T-helper 2 cell (primary cell): Measurements from ENCODE around the gene DISP2.

Source experiments
- DNase-seq, 5 experiments: peaks; one replicate each; pipeline versions ENCODE4 v3.0.0 to v3.0.0-alpha.2; 2012 to 2022

The DISP2 gene

GRCh38 chr15:40389824-40390595 is 32.0 kb downstream of the DISP2 start:
- no peak for DNase-seq

DNA sequence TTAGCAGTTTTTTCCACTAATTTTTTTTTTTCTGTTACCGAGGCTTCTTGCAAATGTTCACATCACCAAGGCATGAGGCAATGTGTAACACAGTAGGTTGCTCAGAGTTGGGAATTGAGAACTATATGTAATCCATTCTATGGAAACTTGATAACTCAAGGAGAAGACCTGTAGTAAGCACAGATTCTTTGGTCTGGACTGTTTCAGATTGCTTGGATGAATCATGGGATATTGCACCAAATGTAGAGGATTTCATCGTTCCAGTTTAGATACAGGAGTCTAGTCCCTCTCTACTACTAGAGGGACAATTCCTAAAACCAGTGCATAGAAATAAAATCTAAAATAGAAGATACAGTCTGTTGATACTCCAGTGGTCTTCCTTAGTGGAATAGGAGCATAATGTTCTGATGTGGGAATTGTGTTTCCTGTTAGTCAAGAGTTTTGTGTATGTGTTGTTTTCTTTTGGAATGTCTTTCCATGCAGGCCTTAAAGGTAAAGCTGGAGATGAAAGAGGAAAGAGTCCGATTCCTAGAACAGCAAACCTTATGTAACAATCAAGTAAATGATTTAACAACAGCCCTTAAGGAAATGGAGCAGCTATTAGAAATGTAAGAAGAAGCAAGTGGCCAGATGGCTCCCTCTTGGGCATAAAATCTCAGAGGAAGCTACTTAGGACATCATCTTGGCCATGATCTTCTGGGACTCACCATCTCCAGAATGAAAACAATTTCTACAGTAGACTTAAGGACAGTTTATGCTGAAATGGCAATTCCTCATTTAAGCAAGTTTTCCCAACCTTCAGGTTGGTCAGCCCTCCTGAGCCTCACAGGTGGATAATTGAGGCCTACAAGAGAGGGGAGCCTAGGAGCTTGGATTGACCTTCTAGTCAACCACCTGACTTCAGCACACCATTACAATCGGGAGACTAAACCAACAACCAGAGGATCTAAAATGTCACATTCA is 35.2 kb downstream of the DISP2 start:
- DNase-seq, result no peak

- no peak for DNase-seq
Measured at GRCh38 chr15:40397688-40398412, 39.8 kb downstream of the DISP2 start.

DNA sequence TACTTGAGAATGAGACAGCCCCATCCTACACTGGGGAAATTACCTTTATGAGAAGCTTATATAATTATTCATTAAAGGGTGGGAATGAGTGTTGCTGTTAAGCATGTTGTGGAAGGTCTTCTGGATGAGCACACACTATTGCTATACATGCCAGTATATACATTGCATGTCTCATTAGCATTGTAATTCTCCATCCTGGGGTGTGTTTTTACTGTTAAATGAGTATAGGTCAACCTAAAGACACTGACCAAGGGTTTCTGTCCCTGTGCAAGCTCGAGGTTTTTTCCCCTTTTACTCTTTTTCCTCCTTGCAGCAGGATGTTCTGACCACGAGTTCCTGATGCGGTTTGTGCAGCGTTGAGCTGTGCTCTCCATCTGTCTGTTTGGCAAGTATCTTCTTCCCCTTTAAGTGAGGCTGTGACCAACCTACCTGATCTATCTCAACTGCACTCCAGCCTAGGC is 40.4 kb downstream of the DISP2 start:
- peak in 1 of 5 experiments; percentile 63 for DNase-seq

- DNase-seq, result no peak
Measured at GRCh38 chr15:40399370-40399769, 41.4 kb downstream of the DISP2 start.

DNA sequence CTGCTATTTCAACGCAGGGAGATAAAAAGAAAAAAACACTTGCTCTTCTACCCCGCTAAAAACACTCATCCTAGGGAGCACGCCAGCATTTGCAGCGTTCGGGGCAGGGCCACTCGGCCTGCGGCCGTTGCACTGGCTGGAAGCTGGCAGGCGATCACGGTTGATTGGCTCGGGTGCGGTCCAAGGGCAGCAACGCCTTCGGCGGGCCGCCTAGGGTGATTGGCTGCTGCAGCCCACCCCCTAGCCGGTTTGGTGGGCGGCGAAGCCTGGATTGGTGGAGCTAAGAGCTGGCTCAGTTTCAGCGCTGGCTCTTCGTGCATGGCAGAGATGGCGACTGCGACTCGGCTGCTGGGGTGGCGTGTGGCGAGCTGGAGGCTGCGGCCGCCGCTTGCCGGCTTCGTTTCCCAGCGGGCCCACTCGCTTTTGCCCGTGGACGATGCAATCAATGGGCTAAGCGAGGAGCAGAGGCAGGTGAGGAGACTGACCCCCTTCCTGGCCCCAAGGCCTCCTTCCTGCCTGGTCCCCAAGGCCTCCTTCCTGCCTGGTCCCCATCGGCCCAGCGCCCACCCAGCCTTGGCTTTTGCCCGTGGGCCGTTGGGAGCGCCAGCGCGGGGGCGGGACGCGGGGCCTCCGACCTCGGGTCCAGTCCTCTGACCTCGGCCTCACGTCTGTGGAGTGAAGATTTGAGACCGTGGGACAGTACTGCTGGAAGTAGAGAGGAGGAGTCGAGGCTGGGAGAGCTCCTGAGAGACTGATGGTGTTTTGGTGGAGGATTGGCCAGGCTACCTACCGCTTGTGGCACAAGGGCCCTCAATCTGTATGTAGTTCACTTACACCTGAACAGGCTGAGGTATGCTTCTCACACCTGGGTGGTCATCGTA is 47.7 kb downstream of the DISP2 start, which contains the start of gene IVD:
Gene IVD (plus strand): TSS at position 295 of the 881 bp plus-strand sequence. CDS start 33 bp downstream, at position 328.
- peak; percentile 59 to 95 (median 86) for DNase-seq

DNA sequence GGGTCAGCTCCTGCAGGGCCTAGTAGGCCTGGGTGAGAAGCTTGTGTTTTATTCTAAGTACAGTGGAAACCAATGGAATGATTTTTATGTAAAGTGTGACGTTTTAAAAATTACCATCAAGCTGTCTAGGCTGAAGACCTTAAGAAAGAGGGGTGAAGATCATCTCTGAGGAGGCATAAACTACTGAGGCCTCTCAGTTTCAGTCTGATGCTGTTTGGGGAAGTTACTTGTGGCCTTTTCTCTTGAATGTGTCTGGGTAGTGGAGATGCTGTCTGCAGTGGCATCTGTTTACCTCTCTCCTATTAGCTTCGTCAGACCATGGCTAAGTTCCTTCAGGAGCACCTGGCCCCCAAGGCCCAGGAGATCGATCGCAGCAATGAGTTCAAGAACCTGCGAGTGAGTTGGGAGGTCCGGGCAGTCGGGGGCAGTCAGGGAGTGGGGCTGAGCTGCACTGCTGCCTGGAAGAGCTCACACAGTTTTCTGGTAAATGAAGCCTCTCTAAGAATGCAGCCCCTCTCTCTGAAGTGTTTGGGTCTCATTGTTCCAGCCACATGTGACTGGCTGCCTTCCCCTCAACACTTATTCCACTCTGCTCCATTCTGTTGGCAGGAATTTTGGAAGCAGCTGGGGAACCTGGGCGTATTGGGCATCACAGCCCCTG is 49.4 kb downstream of the DISP2 start:
- peak in 1 of 5 experiments; percentile 55 for DNase-seq

DNA sequence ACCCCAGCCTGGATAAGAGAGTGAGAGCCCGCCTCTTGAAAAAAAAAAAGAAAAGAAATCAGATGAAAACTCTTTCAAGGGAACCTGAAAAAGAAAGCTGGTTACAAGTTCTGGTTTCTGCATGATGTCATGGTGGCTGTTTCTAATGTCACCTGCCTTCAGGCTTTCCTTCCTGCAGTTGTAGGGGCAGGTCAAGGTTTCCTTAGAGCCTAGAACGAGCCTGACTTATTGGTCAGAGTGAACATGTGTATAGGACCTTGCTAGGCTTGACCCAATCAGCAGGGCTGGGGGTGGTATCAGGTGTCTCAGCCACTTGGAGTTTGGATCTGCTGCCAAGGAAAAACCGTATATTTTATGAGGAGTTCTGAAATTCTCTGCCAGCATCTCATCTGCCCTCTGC is 51.3 kb downstream of the DISP2 start:
- peak in 1 of 5 experiments; percentile 35 for DNase-seq

DNA sequence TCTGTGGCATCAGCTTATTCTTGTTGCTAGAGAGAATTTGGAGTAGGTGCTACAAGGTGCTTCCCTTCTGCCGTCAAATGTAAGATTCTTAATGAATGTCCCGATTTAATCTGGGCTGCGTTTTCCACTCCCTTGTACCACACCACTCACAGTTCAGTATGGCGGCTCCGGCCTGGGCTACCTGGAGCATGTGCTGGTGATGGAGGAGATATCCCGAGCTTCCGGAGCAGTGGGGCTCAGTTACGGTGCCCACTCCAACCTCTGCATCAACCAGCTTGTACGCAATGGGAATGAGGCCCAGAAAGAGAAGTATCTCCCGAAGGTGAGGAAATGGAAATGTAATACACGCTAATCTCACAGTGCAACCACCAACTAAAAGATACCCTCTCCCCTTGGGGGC is 52.5 kb downstream of the DISP2 start:
- no peak for DNase-seq

DNA sequence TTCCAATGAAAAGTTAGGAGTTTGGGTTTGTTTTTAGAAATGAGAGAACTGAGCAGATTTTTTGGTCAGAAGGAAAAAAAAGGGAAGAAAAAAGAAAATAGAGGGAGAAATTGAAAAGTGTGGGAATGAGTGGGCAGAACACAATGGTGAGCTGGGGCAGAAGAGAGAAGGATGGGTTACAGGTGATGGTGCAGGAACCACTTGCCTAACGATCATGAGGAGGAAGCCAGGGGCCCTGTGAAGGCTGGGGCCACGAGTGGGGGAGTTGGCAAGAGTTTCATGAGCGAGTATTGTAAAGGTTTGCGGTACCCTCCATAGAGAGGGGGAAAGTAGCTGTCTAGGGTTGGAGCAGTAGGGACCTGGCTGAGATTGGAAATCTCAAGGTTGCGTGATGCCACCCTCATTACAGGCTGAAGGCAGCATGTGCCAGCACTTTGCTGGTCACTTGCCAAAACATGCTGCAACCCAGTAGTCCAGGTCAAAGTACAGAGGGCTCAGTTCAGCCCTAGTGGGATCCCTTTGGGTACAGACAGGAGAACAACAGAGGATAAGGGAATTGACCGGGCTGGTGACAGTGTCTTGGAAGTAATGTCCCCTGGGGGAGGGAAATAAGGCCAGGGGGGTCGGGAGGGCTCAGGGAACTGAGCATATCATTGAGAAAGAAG is 54.2 kb downstream of the DISP2 start:
- DNase-seq, result no peak

- no peak for DNase-seq
Measured at GRCh38 chr15:40413036-40413435, 55.0 kb downstream of the DISP2 start.

GRCh38 chr15:40414816-40415215 is 56.8 kb downstream of the DISP2 start:
- DNase-seq, result no peak

DNA sequence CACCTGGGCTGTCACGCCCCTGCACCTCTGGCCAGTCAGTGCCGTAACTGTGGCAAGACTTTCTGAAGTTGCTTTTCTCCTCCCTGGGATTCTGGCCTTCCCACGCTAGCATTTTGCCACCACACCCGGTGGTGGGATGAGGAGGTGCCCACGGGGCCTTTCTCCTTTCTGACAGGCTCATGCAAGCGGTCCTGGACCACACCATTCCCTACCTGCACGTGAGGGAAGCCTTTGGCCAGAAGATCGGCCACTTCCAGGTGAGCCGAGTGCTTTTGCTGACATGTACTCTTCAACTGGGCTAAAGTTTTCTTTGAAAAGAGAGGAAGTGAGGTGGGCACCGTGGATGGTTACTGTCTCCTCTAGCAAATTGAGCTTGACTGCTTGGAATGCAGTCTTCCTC is 57.2 kb downstream of the DISP2 start:
- DNase-seq, result no peak

DNA sequence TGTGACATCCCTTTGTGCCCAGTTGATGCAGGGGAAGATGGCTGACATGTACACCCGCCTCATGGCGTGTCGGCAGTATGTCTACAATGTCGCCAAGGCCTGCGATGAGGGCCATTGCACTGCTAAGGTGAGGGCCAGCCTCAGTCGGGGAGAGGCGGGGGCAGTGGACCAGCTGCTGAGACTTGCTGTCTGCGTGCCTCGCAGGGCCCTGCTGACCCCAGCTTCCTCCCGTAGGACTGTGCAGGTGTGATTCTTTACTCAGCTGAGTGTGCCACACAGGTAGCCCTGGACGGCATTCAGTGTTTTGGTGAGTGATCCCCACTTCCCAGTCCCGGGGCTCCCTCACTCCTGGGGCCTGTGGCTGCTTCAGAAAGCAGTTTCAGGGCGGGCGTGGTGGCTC is 58.0 kb downstream of the DISP2 start:
- DNase-seq, result no peak

DNA sequence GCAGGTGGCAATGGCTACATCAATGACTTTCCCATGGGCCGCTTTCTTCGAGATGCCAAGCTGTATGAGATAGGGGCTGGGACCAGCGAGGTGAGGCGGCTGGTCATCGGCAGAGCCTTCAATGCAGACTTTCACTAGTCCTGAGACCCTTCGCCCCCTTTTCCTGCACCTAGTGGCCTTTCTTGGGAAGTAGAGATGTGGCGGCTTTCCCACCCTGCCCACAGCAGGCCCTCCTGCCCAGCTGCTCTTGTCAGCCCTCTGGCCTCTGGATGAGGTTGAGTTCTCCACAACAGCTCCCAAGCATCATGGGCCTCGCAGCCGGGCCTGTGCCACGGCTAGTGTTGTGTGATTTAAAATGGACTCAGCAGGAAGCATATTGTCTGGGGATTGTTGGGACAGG is 60.1 kb downstream of the DISP2 start:
- no peak for DNase-seq

GRCh38 chr15:40420071-40420713 is 62.2 kb downstream of the DISP2 start:
- no peak for DNase-seq

GRCh38 chr15:40420793-40421192 is 62.8 kb downstream of the DISP2 start:
- no peak for DNase-seq

DNA sequence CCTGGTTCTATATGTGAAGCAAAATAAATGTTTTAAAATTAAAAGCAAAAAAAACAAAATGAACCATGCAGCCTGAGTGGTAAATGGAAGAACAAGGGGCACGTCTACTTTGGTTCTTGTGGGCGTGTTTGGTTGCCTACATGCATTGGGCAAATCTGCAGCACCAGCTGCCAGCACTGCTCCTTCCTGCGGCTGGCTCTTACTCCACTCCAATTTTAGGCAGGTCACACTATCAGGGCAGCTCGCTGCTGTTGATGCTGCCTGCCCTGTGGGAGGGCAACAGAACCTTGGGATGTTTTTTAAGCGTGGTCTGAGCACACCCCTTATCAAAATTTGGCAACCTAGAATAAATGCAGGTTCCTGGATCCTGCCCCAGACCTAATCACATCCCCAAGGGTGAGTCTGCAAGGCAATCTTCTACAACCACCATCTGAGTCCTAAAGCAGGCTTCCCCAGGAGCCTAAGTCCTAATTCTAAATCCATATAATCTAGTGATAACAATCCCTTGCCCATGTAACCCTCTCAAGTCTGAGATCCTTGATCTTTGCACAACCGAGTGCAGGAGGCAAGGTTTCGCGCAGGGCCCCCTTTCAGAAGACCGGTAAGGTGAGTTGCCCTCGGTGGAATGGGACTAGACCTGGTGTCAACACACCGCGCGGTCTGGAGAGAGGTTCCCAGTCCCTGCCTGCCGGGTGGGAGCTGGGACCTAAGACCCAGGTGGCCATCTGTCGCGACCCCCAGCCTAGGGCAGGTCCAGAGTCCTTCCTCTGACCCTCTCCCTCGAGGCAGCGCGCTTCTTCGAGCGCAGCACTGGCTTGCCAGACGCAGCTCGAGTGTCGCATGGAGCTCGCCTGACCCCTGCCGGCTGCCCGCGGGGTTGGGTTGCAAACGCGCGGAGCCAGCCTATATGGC is 63.5 kb downstream of the DISP2 start:
- peak; percentile 56 to 74 (median 68) for DNase-seq
